GM12891 (cell line): ENCODE data around the gene ZNF548.

Experiments used
- PAX5 ChIP-seq: IDR thresholded peaks from 2 replicates; pipeline ENCODE4 v1.6.1; 2011; ENCODE audit warnings: low read length, moderate library complexity, mild to moderate bottlenecking; ENCODE audit not compliant: insufficient read depth, severe bottlenecking
- POLR2A ChIP-seq: IDR thresholded peaks from 2 replicates; pipeline ENCODE4 v1.6.1; 2011; ENCODE audit warnings: low read depth, low read length, control low read depth
- POLR2AphosphoS5 ChIP-seq: IDR thresholded peaks from 2 replicates; pipeline ENCODE4 v1.6.1; 2011; ENCODE audit warnings: low read depth, low read length, control low read depth
- POU2F2 ChIP-seq: IDR thresholded peaks from 2 replicates; pipeline ENCODE4 v1.6.1; 2011; ENCODE audit warnings: low read depth, mild to moderate bottlenecking, control low read depth, low read length, moderate library complexity
- SPI1 ChIP-seq: IDR thresholded peaks from 2 replicates; pipeline ENCODE4 v1.6.1; 2011; ENCODE audit warnings: low read depth, low read length, control low read depth
- TAF1 ChIP-seq: IDR thresholded peaks from 2 replicates; pipeline ENCODE4 v1.6.1; 2011; ENCODE audit warnings: low read depth, low read length, control low read depth

DNA sequence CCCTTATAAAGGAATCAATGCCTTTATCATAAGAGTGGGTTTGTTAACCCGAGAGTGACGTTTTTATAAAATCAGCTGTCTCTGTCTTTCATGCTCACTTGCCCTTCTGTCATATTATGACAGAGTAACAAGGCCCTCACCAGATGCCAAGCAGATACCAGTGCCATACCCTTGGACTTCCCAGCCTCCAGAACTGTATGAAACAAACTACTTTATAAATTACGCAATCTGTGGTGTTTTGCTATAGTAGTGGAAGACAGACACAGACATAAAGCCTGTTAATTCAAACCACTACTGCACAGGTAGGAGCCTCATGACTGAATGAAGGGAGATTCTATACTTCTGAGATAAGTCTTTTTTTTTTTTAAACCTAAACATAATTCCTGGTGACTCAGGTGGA is 62.7 kb downstream of the ZNF548 start:
- TF ChIP-seq POLR2A, result no peak
- TF ChIP-seq TAF1, result no peak
- TF ChIP-seq SPI1, result no peak
- TF ChIP-seq PAX5, result no peak
- no peak for TF ChIP-seq POLR2AphosphoS5
- TF ChIP-seq POU2F2, result no peak
